ENCODE results near the gene TMCC2. TPM values are rescaled to one million over a fixed set of nuclear protein-coding genes. Genes with fewer than 3 reads are reported as not detected.

The TMCC2 gene
- total and polyA plus RNA-seq, 2 of the 8 experiments (the other 6 are each of a cell fraction or from before 2014, with no cell fraction given) = 6.7 to 6.8 TPM

DNA sequence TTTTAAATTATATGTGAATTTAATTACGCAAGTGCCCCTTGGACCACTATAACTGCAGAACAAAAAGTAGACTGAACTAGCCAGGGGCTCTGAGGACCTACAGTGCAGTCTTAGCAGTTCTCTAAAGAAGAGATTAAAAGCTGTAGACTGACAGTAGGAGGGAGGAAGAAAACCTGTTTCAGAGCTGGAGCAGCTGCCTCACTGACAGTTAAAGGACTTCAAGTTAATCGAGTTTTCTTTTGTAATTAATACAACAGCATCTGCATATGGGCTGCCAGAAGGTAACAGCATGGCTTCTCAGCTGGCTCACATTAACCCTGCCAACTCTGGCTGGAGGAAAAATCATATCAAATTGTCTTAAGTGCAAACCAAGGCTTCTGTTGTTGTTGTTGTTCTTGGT is 36.1 kb upstream of the TMCC2 start:
- H4K8ac ChIP-seq (ENCODE audit: extremely low read depth, insufficient read depth, low read length) = no peak overlapping the region
- H2BK20ac ChIP-seq (ENCODE audit: low read length) = no peak overlapping the region
- H3K56ac ChIP-seq (replicated peaks; ENCODE audit: insufficient read length, low read depth, low read length) = no peak overlapping the region
- no peak overlapping the region for H3K27ac ChIP-seq (ENCODE audit: low read depth, low read length)
- H3K9ac ChIP-seq (replicated peaks in 1 of 4; ENCODE audit: extremely low read depth in 1 of 4, low read depth in 3 of 4, low read length in 3 of 4) = no peak overlapping the region
- H2AFZ ChIP-seq (ENCODE audit: low read length) = no peak overlapping the region
- H3K36me3 ChIP-seq (ENCODE audit: control insufficient read depth in 2 of 4, insufficient read depth in 4 of 4, low read length in 3 of 4) = peaks cover 0 to 3% (median 0%) of the 10 kb centered on the region in 4 experiments; a peak in 1 of 8 replicates
- no peaks in the 10 kb centered on the region for H3K9me3 ChIP-seq (ENCODE audit: insufficient read depth in 2 of 2, low read depth in 1 of 2, low read length in 1 of 2)
- H3K4me3 ChIP-seq (ENCODE audit: extremely low read depth in 1 of 4, insufficient read depth in 2 of 4, low read depth in 3 of 4, low read length in 4 of 4) = peak overlapping the region in 2 of 4 experiments; percentile 15 to 34; a peak in 4 of 8 replicates
- H4K91ac ChIP-seq (replicated peaks; ENCODE audit: insufficient read length, low read length) = no peak overlapping the region
- no peak overlapping the region for H3K14ac ChIP-seq (ENCODE audit: insufficient read length)
- TF ChIP-seq ATF3 (IDR thresholded peaks at IDR 0.05; ENCODE audit: insufficient read depth, low read depth, low read length) (no peak), SP1 (IDR thresholded peaks at IDR 0.05; ENCODE audit: low read depth, low read length) (0 out of 2 replicates have a peak, but pooled peaks have one; percentile 50), TCF12 (IDR thresholded peaks at IDR 0.05; ENCODE audit: low read depth, low read length) (0 out of 2 replicates have a peak, but pooled peaks have one; percentile 10), ASH2L (IDR thresholded peaks at IDR 0.05; ENCODE audit: low read length) (no peak), SIN3A (conservative IDR thresholded peaks at IDR 0.05 in 1 of 2, IDR thresholded peaks at IDR 0.05 in 1 of 2; ENCODE audit: low read depth in 1 of 2, low read length in 2 of 2) (peak; percentile 92 to 96)
- H4K20me1 ChIP-seq (replicated peaks in 1 of 2; ENCODE audit: control insufficient read depth in 1 of 2, insufficient read depth in 2 of 2, low read length in 2 of 2) = no peaks in the 10 kb centered on the region
- peaks cover 5% of the 10 kb centered on the region for H3K79me1 ChIP-seq (ENCODE audit: low read depth, low read length)
- peak overlapping the region; percentile 56 to 59 for H3K4me2 ChIP-seq (ENCODE audit: insufficient read depth in 1 of 2, low read depth in 2 of 2, low read length in 2 of 2)
- WGBS, 2 experiments (ENCODE audit: extremely low coverage in 1 of 2, insufficient coverage in 1 of 2, insufficient read length in 1 of 2, insufficient replicate concordance in 2 of 2, low coverage in 1 of 2, low lambda C conversion rate in 2 of 2, missing lambda C conversion rate in 1 of 2) = 28% methylated on average over 2 of the region's 2 CpGs; no CpG with 5 or more reads in 1 of the 2 experiments
- H3K4ac ChIP-seq (replicated peaks; ENCODE audit: insufficient read length, low read depth, low read length) = no peak overlapping the region
- ChIA-PET CTCF (ENCODE audit: partially characterized antibody) (interaction anchor here (0.9 to 2.3 kb wide), 6 partner anchors 14 to 71 kb away, joined by 3 to 9 read pairs (median 4); partner anchors contain the start of gene TMCC2), POLR2A (ENCODE audit: partially characterized antibody) (interaction anchor here (0.5 to 3.5 kb wide), 6 partner anchors 12 to 120 kb away, joined by 3 to 18 read pairs (median 4); partner anchors contain the start of genes DSTYK and TMCC2)
- H3K27me3 ChIP-seq (replicated peaks in 1 of 4; ENCODE audit: control insufficient read depth in 3 of 4, extremely low read depth in 1 of 4, insufficient read depth in 3 of 4, low read length in 3 of 4) = no peaks in the 10 kb centered on the region
- peak overlapping the region; percentile 12 for H4K5ac ChIP-seq (ENCODE audit: insufficient read length, low read depth, low read length)
- no peak overlapping the region for H2BK120ac ChIP-seq (replicated peaks; ENCODE audit: low read depth, low read length)
- FAIRE-seq (no peak), DNase-seq (ENCODE audit: low read depth in 1 of 2, low spot score in 2 of 2) (no peak)
- H2BK5ac ChIP-seq (ENCODE audit: low read depth, low read length) = no peak overlapping the region
- peaks cover 5 to 45% (median 30%) of the 10 kb centered on the region in 4 experiments for H3K4me1 ChIP-seq (replicated peaks in 1 of 4; ENCODE audit: control insufficient read depth in 3 of 4, insufficient read depth in 4 of 4, low read length in 3 of 4)
- H3K18ac ChIP-seq (ENCODE audit: extremely low read depth, low read length) = no peak overlapping the region
- no peaks in the 10 kb centered on the region for H3K23me2 ChIP-seq (ENCODE audit: low read depth, low read length)
- H2BK15ac ChIP-seq (ENCODE audit: low read length) = no peak overlapping the region
- no peak overlapping the region for H3K23ac ChIP-seq (ENCODE audit: insufficient read length)
- H2BK12ac ChIP-seq (ENCODE audit: low read depth, low read length) = no peak overlapping the region
- no peak overlapping the region for H2AK5ac ChIP-seq (ENCODE audit: low read depth, low read length)
- peaks cover 0 to 55% of the 10 kb centered on the region in 2 experiments; a peak in 2 of 4 replicates for H3K79me2 ChIP-seq (ENCODE audit: control insufficient read depth in 1 of 2, insufficient read depth in 2 of 2, low read length in 2 of 2)

Measured in H1 (cell line).